ENCODE results near the gene SERINC2. TPM values are rescaled to one million over a fixed set of nuclear protein-coding genes. Genes with fewer than 3 reads are reported as not detected.
A peak's percentile ranks its signal among the peaks of the same experiment; 100 is the strongest.

The SERINC2 gene
- total and polyA plus RNA-seq, 10 donors, result 1.3 to 8.7 (median 2.6) TPM

DNA sequence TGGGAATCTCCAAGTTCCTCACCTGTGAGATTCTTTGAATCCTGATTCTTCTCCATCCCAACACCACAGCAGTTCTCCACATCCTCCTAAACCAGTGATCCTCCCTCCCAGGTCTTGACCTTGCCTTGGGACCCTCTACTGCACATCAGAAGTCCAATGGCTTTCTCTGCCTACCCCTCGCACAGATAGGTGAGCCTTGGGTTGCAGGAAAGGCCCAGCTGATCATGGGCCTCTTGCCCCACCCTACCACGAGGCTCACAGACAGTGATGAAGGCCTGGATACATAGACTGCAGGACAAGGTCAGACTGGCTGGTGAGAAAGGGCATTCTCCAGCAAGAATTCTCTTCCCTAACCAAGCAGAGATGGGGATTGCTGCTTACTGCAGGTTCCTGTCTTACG, 41.0 kb upstream of the SERINC2 start:
- TF ChIP-seq POLR2A (IDR thresholded peaks at IDR 0.05) (no peak), POLR2AphosphoS5 (IDR thresholded peaks at IDR 0.05) (no peak)
- TF ChIP-seq, protein P1, sequence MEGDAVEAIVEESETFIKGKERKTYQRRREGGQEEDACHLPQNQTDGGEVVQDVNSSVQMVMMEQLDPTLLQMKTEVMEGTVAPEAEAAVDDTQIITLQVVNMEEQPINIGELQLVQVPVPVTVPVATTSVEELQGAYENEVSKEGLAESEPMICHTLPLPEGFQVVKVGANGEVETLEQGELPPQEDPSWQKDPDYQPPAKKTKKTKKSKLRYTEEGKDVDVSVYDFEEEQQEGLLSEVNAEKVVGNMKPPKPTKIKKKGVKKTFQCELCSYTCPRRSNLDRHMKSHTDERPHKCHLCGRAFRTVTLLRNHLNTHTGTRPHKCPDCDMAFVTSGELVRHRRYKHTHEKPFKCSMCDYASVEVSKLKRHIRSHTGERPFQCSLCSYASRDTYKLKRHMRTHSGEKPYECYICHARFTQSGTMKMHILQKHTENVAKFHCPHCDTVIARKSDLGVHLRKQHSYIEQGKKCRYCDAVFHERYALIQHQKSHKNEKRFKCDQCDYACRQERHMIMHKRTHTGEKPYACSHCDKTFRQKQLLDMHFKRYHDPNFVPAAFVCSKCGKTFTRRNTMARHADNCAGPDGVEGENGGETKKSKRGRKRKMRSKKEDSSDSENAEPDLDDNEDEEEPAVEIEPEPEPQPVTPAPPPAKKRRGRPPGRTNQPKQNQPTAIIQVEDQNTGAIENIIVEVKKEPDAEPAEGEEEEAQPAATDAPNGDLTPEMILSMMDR (IDR thresholded peaks at IDR 0.05 in 8 of 11, conservative IDR thresholded peaks at IDR 0.05 in 3 of 11), result no peak
- H3K27ac ChIP-seq, result peak overlapping the region in 3 of 8 donors; percentile 7 to 31 (median 13)
- peaks cover 0 to 17% (median 0%) of the 10 kb centered on the region in 6 donors for H3K36me3 ChIP-seq
- H3K27me3 ChIP-seq (replicated peaks in 1 of 7), result peaks cover 0 to 14% (median 0%) of the 10 kb centered on the region in 7 donors
- H3K4me1 ChIP-seq, result peaks cover 4 to 55% (median 29%) of the 10 kb centered on the region in 6 donors
- H3K4me3 ChIP-seq, result peak overlapping the region in 2 of 8 donors; percentile 41 to 62
- intact Hi-C loops (cut with DNase I; ENCODE audit: low total_unique reads), result no loop called here
- no peaks in the 10 kb centered on the region for H3K9me3 ChIP-seq
- WGBS, 5 donors, result 76 to 86% (median 84%) methylated on average over 3 of the region's 3 CpGs
- no peak for DNase-seq

DNA sequence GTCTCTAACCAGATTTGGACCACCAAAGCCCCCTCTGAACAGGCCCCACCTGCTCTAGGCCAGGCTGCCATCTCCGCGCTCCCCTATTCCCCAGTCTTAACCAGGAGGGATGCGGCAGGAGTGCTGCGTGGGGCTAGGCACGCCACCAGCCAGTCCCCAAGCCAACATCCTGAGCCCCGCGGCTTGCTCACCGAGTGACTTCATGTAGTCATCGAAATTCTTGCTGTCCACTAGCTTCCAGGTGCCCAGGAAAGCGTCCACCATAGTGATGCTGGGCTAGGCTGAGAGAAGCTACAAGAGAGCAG, 40.3 kb upstream of the SERINC2 start:
- no peak for DNase-seq
- intact Hi-C loops (cut with DNase I; ENCODE audit: low total_unique reads), result no loop called here
- peaks cover 0 to 14% (median 0%) of the 10 kb centered on the region in 7 donors for H3K27me3 ChIP-seq (replicated peaks in 1 of 7)
- peaks cover 4 to 55% (median 29%) of the 10 kb centered on the region in 6 donors for H3K4me1 ChIP-seq
- H3K27ac ChIP-seq, result peak overlapping the region in 4 of 8 donors; percentile 52 to 63 (median 61)
- H3K9me3 ChIP-seq, result no peaks in the 10 kb centered on the region
- TF ChIP-seq POLR2A (IDR thresholded peaks at IDR 0.05), result no peak
- TF ChIP-seq, protein P1 (IDR thresholded peaks at IDR 0.05 in 8 of 11, conservative IDR thresholded peaks at IDR 0.05 in 3 of 11), result no peak
- TF ChIP-seq POLR2AphosphoS5 (IDR thresholded peaks at IDR 0.05), result no peak
- WGBS, 5 donors, result 48 to 58% (median 52%) methylated on average over 8 to 10 of the region's 10 CpGs
- peak overlapping the region in 7 of 8 donors; percentile 6 to 62 (median 22) for H3K4me3 ChIP-seq
- peaks cover 0 to 10% (median 0%) of the 10 kb centered on the region in 6 donors for H3K36me3 ChIP-seq

DNA sequence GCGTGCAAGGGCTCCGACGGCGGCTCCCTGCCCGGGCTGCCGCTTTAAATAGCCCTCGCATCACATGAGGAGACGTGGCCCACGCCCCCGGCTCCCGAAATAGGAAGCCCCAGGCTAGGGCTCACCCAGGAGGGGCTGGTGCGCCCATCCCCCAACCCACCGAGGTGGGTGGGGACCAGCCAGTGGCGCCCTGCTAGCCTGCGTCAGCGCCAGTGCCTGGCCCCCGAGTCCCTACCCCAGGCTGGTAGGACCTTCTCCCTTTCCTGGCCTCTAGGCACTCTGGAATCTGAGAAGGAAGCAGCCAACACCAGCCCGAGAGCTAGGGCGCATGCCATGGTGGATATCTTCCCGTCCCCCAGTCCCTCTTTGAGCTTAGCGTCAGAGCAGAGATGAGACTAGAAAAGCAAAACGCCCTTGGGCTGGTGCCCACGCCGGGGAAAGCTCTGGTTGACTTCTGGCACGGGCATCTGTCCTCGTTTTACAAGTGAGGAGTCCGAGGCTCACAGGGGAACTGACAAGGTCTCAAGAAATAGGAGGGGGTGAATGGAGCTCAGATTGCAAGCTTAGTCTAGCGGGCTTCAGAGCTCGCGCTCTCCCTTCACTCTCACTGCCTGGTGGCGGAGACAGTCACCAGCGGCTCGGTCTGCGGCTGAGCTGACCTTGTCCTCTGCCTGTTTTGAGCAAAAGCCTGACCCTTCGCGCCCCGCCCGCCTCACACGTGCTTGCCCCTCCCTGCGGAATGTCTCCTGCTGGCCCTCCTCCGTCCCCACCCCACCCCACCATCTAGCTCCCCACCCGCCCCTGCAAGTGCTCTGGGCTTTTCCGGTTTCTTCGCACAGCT, 39.7 kb upstream of the SERINC2 start, which contains the start of gene FABP3:
TSS of gene FABP3 (minus strand) at position 21 of the 841 bp plus-strand sequence. CDS start 62 bp downstream, outside the sequence.
- no peak for TF ChIP-seq POLR2A (IDR thresholded peaks at IDR 0.05)
- peak; percentile 10 to 66 (median 65) for TF ChIP-seq POLR2AphosphoS5 (IDR thresholded peaks at IDR 0.05)
- TF ChIP-seq, protein P1 (IDR thresholded peaks at IDR 0.05 in 8 of 11, conservative IDR thresholded peaks at IDR 0.05 in 3 of 11), result no peak
- H3K27ac ChIP-seq, result peak within 1 kb of the TSS in 5 of 8 donors; percentile 33 to 63 (median 60)
- peaks cover 0 to 14% (median 0%) of the 10 kb centered on the region in 7 donors for H3K27me3 ChIP-seq (replicated peaks in 1 of 7)
- WGBS, 5 donors, result 1 to 3% (median 2%) methylated on average over 25 to 44 of the region's 44 CpGs
- H3K9me3 ChIP-seq, result no peaks in the 10 kb centered on the region
- peak within 1 kb of the TSS in 7 of 8 donors; percentile 6 to 62 (median 22) for H3K4me3 ChIP-seq
- peaks cover 4 to 51% (median 29%) of the 10 kb centered on the region in 6 donors for H3K4me1 ChIP-seq
- DNase-seq, result peak; percentile 81
- peaks cover 0 to 4% (median 0%) of the 10 kb centered on the region in 6 donors for H3K36me3 ChIP-seq
- intact Hi-C loops (cut with DNase I; ENCODE audit: low total_unique reads), result no loop called here

Data from spleen (tissue), 11 donors.